CD4-positive, alpha-beta T cell treated with Interleukin-17A for 4 hours (primary cell): ENCODE data around the gene TFIP11.

Source experiments
- DNase-seq: peaks from one replicate; pipeline ENCODE4 v3.0.0-alpha.2; 2020; ENCODE audit warnings: mixed read lengths

The TFIP11 gene

DNA sequence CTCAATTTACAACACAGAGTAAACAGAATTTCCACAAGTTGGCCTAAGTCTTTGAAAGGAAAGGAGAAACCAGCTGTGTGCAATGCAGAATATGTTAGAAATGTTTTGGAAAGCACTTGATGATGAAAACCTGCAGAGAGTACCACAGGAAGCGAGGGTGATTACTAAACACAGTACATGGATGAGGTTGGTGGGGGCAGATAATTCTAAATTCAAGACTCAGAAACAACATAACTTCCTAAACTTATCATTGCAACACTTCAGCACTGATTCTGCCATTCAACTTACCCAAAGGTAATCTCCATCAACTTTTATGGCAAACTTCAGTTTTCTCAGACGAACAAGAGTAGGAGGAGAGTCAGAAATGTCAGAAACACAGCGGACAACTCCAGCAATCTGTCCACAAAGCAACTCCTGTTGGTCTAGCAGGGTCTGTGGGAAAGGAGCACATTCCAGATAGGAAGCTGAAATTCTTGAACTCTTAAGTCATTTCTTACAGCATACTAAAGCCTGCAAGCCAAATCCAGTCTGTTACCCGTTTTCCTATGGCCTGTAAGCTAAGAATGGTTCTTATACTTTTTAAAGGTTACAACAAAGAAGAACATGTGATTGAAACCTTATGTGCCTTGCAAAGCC, 35.5 kb downstream of the TFIP11 start:
- no peak for DNase-seq

DNA sequence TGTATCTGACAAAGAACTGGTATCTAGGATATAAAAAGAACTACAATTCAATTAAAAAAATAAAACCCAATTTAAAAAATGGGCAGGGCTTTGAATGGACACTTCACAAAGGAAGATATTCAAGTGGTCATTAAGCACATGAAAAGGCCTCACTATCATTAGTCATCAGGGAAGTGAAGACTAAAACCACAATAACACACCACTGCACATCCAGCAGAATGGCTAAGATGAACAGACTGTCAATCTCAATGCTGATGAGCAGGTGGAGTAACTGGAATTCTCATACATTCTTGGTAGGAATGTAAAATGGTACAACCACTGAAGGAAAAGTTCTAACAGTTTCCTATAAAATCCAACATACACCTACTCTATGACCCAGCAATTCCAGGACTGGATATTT, 37.6 kb downstream of the TFIP11 start:
- DNase-seq = no peak

- DNase-seq = no peak
These were observed 40.8 kb downstream of the TFIP11 start for GRCh38 chr22:26471522-26471921.

DNA sequence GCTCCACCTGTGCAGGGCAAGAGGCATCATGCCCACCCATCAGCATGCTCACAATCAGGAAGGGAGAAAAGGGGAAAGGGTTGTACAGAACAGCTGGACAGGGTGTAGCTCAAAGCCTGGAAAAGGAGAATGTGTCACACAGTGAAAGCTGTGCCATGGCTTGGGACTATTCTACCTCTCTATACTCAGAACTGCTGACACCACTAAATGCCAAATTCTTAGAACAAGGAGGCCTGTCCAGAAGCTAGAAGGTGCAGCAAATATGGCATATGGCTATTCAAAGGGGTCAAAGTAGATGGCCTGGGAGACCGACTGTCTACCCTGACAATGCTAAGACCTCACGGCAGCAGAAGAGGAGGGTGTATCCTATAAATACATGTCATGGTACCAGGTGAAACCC, 41.5 kb downstream of the TFIP11 start:
- DNase-seq = no peak

DNA sequence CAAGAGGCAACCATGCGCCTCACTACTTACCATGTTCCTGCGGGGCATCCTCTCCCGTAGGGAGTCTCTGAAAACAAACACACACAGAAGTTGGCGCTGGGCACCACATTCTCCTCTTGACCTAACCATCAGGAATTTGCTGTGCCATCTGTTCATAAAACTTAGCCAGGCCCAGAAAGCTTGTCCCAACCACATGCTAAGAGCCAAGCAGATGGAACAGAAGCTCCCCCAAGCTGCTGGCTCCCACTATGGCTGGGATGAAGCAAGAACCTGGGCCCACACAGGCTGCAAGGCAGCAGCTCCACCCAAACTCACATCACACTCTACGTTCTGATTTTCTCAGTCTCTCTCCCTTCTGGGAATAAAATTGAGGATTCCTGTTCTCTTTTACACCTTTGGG, 46.1 kb downstream of the TFIP11 start:
- no peak for DNase-seq

DNA sequence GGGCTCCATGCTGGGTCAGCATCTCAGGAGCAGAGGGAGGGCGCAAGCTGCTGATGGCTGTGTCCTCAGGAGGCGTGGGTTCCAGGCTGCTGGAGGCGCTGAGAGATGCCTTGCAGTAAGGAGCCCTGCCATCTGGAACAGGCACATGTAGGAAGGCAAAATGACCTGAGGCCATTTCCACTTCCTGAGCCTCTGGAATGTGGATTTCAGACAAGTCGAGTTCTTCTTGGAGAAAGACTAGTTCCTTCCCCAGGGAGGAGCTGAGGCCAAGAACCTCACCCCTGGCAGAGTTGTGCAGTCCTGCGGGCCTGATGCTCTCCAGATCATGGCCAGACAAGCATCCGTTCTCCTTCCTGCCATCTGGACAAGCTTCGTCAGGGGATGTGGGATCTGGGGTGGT, 48.0 kb downstream of the TFIP11 start:
- no peak for DNase-seq

- DNase-seq = no peak
These were observed 48.6 kb downstream of the TFIP11 start for GRCh38 chr22:26463688-26464087.

GRCh38 chr22:26463101-26463661, 49.1 kb downstream of the TFIP11 start:
- DNase-seq = no peak

- no peak for DNase-seq
These were observed 49.6 kb downstream of the TFIP11 start for GRCh38 chr22:26462641-26463040.

DNA sequence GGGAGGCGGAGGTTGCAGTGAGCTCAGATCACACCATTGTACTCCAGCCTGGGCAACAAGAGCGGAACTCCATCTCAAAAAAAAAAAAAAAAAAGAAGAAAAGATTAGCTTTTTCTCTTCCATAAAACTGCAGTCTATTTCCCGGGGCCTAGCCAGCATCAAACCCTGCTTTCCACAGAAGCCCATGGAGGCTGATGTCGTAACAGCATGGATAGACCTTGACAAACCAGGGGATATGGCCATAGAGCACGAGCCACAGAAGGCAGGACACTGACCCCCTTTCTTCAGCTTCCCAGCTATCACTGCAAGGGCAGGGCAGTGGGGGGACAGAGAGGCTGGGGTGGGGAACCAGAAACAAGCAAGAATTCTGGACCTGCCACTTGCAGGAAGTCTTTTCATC, 50.2 kb downstream of the TFIP11 start:
- DNase-seq = no peak

- peak; percentile 70 for DNase-seq
These were observed 51.0 kb downstream of the TFIP11 start for GRCh38 chr22:26461188-26461810.

DNA sequence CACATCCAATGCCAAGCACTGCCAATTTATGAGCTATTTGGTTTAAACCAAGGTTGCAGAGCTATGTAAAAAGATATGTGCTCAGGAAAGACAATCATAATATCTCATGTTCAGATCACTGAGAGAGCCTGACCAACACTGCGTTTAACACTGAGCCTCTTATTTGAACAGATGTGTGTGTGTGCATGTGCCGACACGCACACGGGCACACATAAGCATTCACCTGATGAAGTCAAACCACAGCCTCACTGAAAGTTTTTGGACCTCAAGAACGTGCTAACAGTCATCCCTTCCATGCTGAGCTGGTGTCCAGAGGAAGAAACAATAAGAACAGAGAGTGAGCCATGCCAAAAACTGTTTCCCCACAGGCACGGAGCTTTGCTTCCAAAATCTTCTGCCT, 52.1 kb downstream of the TFIP11 start:
- DNase-seq = no peak

DNA sequence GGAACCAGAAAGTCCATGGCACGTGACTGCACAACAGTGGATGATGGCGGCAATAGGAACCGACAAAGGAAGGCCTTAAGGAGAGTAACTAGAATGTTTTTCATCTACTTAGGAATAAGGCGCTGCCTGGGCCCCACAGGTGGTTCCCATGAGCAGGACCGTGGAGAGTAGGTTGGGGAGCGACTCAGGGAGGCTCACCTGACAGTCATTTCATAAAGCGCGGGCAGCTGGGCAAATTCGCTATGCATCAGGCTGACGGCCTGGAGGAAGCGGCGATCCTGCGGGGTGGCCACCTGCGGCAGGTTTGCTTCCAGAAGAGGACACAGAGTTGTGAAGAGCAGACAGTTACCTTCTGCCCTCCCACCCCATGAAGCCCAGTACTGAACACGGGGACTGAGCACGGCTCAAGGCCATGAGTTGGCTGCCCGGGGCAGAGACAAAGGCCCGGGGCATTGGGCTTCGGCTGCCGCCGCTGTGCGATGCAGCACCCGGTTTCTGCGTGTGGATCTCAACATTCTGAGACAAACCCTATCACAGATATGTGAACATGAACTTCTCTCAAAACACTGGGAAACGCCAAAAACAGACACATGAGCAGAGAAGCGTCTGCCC, 54.5 kb downstream of the TFIP11 start:
- DNase-seq = no peak

- DNase-seq = no peak
These were observed 58.3 kb downstream of the TFIP11 start for GRCh38 chr22:26453812-26454500.

DNA sequence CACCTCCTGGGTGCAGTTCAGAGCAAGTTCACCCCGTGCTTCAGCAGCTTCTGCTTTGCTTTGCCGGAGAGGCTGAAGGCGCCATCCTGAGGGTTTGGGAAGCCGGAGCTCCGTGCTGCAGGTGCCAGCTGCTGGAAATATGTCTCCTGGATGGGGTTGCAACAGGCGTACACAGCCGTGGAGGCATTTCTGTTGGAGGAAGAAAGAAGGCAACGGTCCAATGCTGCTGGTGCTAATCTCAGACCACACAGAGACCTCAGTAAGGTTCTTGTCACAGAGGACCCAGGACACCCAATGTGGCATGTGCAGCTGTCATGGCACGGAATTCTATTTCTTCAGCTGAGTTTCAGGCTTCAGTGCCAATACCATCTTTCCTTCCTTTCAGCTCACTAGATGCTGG, 59.1 kb downstream of the TFIP11 start:
- DNase-seq = no peak

- DNase-seq = no peak
These were observed 59.8 kb downstream of the TFIP11 start for GRCh38 chr22:26452236-26453016.

GRCh38 chr22:26450453-26451185, 61.7 kb downstream of the TFIP11 start:
- no peak for DNase-seq

DNA sequence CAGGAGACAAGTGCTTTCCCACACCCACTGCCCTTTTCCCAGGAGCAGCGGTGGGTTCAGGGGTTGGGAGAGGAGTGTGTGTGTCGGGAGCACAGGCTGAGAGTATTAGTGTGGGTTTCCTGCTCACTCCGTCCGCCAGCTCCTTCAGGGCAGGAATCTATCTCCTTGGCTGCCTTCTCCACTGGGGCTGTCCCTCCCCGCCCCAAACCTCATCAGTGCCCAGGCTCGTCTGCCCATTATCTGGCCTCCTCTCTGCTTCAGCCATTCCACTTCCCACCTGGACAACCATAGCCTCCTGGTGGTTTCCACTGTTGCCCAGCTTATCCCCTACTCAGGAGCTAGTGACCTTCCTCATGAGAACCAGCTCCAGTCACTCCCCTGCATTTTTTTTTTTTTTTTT, 63.3 kb downstream of the TFIP11 start:
- DNase-seq = no peak

DNA sequence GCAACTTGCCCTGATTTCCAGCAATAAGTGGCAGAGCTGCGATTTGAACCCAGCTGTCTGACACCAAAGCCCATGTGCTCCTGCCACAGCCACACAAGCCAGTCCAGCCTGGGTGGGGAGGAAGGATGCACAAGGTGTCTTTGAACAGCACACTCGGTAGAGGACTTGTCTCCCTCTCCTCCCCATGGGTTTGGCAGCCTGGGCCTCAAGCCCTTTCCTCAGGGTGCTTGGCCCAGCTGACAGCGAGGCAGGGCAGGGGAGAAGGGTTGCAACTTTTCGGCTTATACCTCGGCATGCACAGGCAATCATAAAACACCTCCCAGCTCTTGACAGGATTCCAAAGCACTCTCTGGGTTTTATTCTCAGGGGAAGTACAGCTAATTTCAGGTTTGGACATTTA, 63.9 kb downstream of the TFIP11 start:
- DNase-seq = no peak

GRCh38 chr22:26447584-26448329, 64.5 kb downstream of the TFIP11 start:
- DNase-seq = no peak

DNA sequence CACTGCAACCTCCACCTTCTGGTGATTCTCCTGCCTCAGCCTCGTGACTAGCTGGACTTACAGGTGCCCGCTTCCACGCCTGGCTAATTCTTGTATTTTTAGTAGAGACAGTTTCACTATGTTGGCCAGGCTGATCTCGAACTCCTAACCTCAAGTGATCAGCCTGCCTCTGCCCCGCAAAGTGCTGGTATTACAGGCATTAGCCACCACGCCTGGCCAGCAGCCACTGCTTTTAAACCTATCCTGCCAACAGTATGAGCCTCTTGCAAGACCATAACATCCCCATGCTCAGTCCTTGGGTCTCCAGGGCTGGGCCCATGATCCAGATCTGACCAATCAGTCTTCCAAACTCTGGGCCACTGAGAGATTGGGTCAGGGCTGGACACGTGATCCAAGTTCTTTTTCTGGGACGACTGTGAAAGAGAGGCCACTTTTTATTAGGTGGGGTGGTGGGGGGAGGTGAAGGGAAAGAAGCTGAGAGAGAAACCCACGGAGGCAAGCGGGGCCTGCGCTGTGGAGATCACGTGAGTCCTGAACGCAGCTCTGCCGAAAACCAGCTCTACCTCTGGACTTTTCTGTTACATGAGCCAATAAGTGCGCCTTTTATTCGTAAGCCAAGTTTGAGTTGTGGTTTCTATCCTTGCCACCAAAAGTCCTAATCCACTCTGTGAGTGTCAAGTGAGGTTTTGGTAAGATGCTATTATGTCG, 65.3 kb downstream of the TFIP11 start:
- no peak for DNase-seq
